Measurements from ENCODE around the gene GPR63. TPM values are rescaled to one million over a fixed set of nuclear protein-coding genes. Genes with fewer than 3 reads are reported as not detected.

The GPR63 gene, protein sequence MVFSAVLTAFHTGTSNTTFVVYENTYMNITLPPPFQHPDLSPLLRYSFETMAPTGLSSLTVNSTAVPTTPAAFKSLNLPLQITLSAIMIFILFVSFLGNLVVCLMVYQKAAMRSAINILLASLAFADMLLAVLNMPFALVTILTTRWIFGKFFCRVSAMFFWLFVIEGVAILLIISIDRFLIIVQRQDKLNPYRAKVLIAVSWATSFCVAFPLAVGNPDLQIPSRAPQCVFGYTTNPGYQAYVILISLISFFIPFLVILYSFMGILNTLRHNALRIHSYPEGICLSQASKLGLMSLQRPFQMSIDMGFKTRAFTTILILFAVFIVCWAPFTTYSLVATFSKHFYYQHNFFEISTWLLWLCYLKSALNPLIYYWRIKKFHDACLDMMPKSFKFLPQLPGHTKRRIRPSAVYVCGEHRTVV
- total RNA-seq (2022; extraction: Qiagen RNA extraction): 0.45 to 0.60 TPM (median 0.53 TPM) in 5 replicates

GRCh38 chr6:96837081-96837971 is at the start of gene GPR63:
GPR63 (minus strand) TSS chr6:96837477; CDS start chr6:96799731, 37,746 bp downstream.

Other genes starting within 250 kb of the GPR63 start
- 33.2 to 60.0 TPM (median 51.4 TPM) in 5 replicates for gene NDUFAF4, start 60.4 kb upstream of the GPR63 start, total RNA-seq (2022; extraction: Qiagen RNA extraction)
- not detected in 5 replicates for gene KLHL32, start 87.3 kb upstream of the GPR63 start, total RNA-seq (2022; extraction: Qiagen RNA extraction)